NCI-H774 (cell line): ENCODE data around the gene ZBTB20.

Source experiments
- DNase-seq: peaks from one replicate; lab custom pipeline; 2025; lab: John Stamatoyannopoulos, UW

Gene ZBTB20

GRCh38 chr3:114928989-114929640 is 218.0 kb downstream of the ZBTB20 start:
- DNase-seq, result no peak

- DNase-seq, result no peak
Measured at GRCh38 chr3:114904633-114905032, 242.5 kb downstream of the ZBTB20 start.

- DNase-seq, result no peak
Measured at GRCh38 chr3:114903213-114903612, 243.9 kb downstream of the ZBTB20 start.

GRCh38 chr3:114902691-114903101 is 244.4 kb downstream of the ZBTB20 start:
- no peak for DNase-seq

- DNase-seq, result no peak
Measured at GRCh38 chr3:114900908-114901307, 246.2 kb downstream of the ZBTB20 start.

- DNase-seq, result peak; percentile 91
Measured at GRCh38 chr3:114899186-114899931, 247.7 kb downstream of the ZBTB20 start.

GRCh38 chr3:114896978-114897377 is 250.1 kb downstream of the ZBTB20 start:
- no peak for DNase-seq

GRCh38 chr3:114893361-114893760 is 253.7 kb downstream of the ZBTB20 start:
- no peak for DNase-seq

- no peak for DNase-seq
Measured at GRCh38 chr3:114892880-114893279, 254.2 kb downstream of the ZBTB20 start.

- DNase-seq, result peak; percentile 16
Measured at GRCh38 chr3:114892131-114892879, 254.8 kb downstream of the ZBTB20 start.

- DNase-seq, result no peak
Measured at GRCh38 chr3:114887806-114888205, 259.3 kb downstream of the ZBTB20 start.

- DNase-seq, result no peak
Measured at GRCh38 chr3:114886905-114887304, 260.2 kb downstream of the ZBTB20 start.

GRCh38 chr3:114884213-114884923 is 262.7 kb downstream of the ZBTB20 start:
- DNase-seq, result no peak

- peak; percentile 63 for DNase-seq
Measured at GRCh38 chr3:114880078-114880477, 267.0 kb downstream of the ZBTB20 start.

- peak; percentile 46 for DNase-seq
Measured at GRCh38 chr3:114879059-114880031, 267.7 kb downstream of the ZBTB20 start.

GRCh38 chr3:114878114-114878839 is 268.8 kb downstream of the ZBTB20 start:
- DNase-seq, result no peak

GRCh38 chr3:114877378-114878113 is 269.5 kb downstream of the ZBTB20 start:
- DNase-seq, result no peak

GRCh38 chr3:114874522-114874971 is 272.5 kb downstream of the ZBTB20 start:
- DNase-seq, result no peak

GRCh38 chr3:114873591-114873990 is 273.5 kb downstream of the ZBTB20 start:
- no peak for DNase-seq

GRCh38 chr3:114872588-114872987 is 274.5 kb downstream of the ZBTB20 start:
- DNase-seq, result no peak
